B cell (primary cell): ENCODE data around the gene ACTN1. TPM values are rescaled to one million over a fixed set of nuclear protein-coding genes. Genes with fewer than 3 reads are reported as not detected.

Experiments used
- ATAC-seq: fragments of 200-7000 bp; cut with Tn5 transposase; one replicate; pipeline ENCODE4 v1.10.0; 2021; ENCODE audit warnings: low read depth, mild to moderate bottlenecking, moderate number of reproducible peaks, moderate library complexity
- CTCF ChIA-PET: fragments of 350-600 bp; sonication (Branson Sonifier 250); formaldehyde crosslinking; loops from one replicate; lab custom pipeline; 2021; ENCODE audit warnings: antibody characterized with exemption, inconsistent platforms; lab: Charles Lee
- POLR2A ChIA-PET: fragments of 350-600 bp; sonication (Branson Sonifier 250); formaldehyde crosslinking; loops from one replicate; lab custom pipeline; 2021; ENCODE audit warnings: antibody characterized with exemption; lab: Charles Lee
- DNase-seq: peaks from one replicate; pipeline ENCODE4 v3.0.0; 2013
- H2AFZ ChIP-seq: 2 replicates; pipeline ENCODE4 v1.6.1; 2012; ENCODE audit warnings: mild to moderate bottlenecking, low read depth, low read length; ENCODE audit not compliant: insufficient read depth, poor library complexity, severe bottlenecking
- H3K27ac ChIP-seq, 2 donors: 1 replicate in 1 of 2; 2 replicates in 1 of 2; pipeline ENCODE4 v1.5.1; 2012 to 2013; ENCODE audit warnings: low read length in 2 of 2, mild to moderate bottlenecking in 2 of 2, moderate library complexity in 1 of 2
- H3K27me3 ChIP-seq, 4 experiments: fragments of 200-600 bp in 1 of 4; sonication (generic) in 1 of 4; replicated peaks in 1 of 4; 1 replicate in 2 of 4; 2 replicates in 2 of 4; pipeline versions ENCODE4 v1.6.1 to v1.7.0; 2013 to 2016; ENCODE audit warnings: low read length in 3 of 4, mild to moderate bottlenecking in 2 of 4, mixed read lengths in 1 of 4, moderate library complexity in 1 of 4; ENCODE audit not compliant: insufficient read depth in 4 of 4, control insufficient read depth in 3 of 4; ENCODE audit errors: control extremely low read depth in 1 of 4
- H3K36me3 ChIP-seq, 2 experiments: replicated peaks in 1 of 2; 1 replicate in 1 of 2; 2 replicates in 1 of 2; pipeline versions ENCODE4 v1.6.1 to v1.7.1; 2013; ENCODE audit warnings: low read length in 1 of 2; ENCODE audit not compliant: insufficient read depth in 2 of 2, control insufficient read depth in 1 of 2; ENCODE audit errors: control extremely low read depth in 1 of 2, extremely low read depth in 1 of 2
- H3K4me1 ChIP-seq, 2 donors: fragments of 200-600 bp in 1 of 2; sonication (generic) in 1 of 2; 1 replicate in 1 of 2; 2 replicates in 1 of 2; pipeline versions ENCODE4 v1.5.1 to v1.6.1; 2013 to 2017; ENCODE audit warnings: low read length in 2 of 2; ENCODE audit not compliant: control insufficient read depth in 2 of 2, insufficient read depth in 2 of 2
- H3K4me2 ChIP-seq: replicated peaks from 2 replicates; pipeline ENCODE3; 2012; ENCODE audit warnings: mild to moderate bottlenecking, low read depth, low read length; ENCODE audit not compliant: poor library complexity, severe bottlenecking
- H3K4me3 ChIP-seq, 5 experiments: fragments of 200-600 bp in 1 of 5; sonication (generic) in 1 of 5; 1 replicate in 3 of 5; 2 replicates in 2 of 5; pipeline versions ENCODE4 v1.5.1 to v1.7.0; 2011 to 2016; ENCODE audit warnings: low read length in 4 of 5, mild to moderate bottlenecking in 4 of 5, low read depth in 2 of 5, control low read depth in 1 of 5, moderate library complexity in 1 of 5; ENCODE audit not compliant: insufficient read depth in 1 of 5; ENCODE audit errors: control extremely low read depth in 1 of 5, extremely low read depth in 1 of 5
- H3K79me2 ChIP-seq: fragments of 200-600 bp; sonication (generic); one replicate; pipeline ENCODE4 v1.6.0; 2016; ENCODE audit warnings: low read length; ENCODE audit not compliant: control insufficient read depth, insufficient read depth
- H3K9ac ChIP-seq: fragments of 200-600 bp; sonication (generic); 2 replicates; pipeline ENCODE4 v1.6.1; 2017; ENCODE audit warnings: mild to moderate bottlenecking, low read length, moderate library complexity
- H3K9me3 ChIP-seq, 3 donors: one replicate each; pipeline versions ENCODE4 v1.6.1 to v1.7.1; 2013; ENCODE audit warnings: low read length in 2 of 3; ENCODE audit not compliant: control insufficient read depth in 2 of 3, insufficient read depth in 1 of 3; ENCODE audit errors: control extremely low read depth in 1 of 3
- H4K20me1 ChIP-seq: 2 replicates; pipeline ENCODE4 v1.6.0; 2012; ENCODE audit warnings: mild to moderate bottlenecking, low read length; ENCODE audit not compliant: insufficient read depth, control insufficient read depth, poor library complexity, severe bottlenecking
- H3K27ac Mint-ChIP-seq: one replicate; pipeline ENCODE4 v1.8.0; 2021; ENCODE audit warnings: mixed read lengths
- H3K27me3 Mint-ChIP-seq: one replicate; pipeline ENCODE4 v1.8.0; 2021; ENCODE audit warnings: mixed read lengths
- H3K4me1 Mint-ChIP-seq: one replicate; pipeline ENCODE4 v1.8.0; 2021; ENCODE audit warnings: mixed read lengths
- H3K4me3 Mint-ChIP-seq: one replicate; pipeline ENCODE4 v1.8.0; 2021; ENCODE audit warnings: mixed read lengths
- H3K9me3 Mint-ChIP-seq: one replicate; pipeline ENCODE4 v1.8.0; 2022; ENCODE audit warnings: mixed read lengths; ENCODE audit not compliant: insufficient read depth
- EZH2 ChIP-seq: IDR thresholded peaks from 2 replicates; pipeline ENCODE4 v1.6.1; 2012; ENCODE audit warnings: borderline replicate concordance, low read depth, mild to moderate bottlenecking, moderate library complexity, low read length; ENCODE audit not compliant: insufficient read depth, poor library complexity, severe bottlenecking
- WGBS: methylation state at CpG from one replicate; pipeline ENCODE4 v1.1.5; 2013; ENCODE audit warnings: missing lambda C conversion rate; ENCODE audit not compliant: insufficient coverage; 5-methylcytosine and 5-hydroxymethylcytosine counted together
- intact Hi-C: fragments of 100-400 bp; cut with micrococcal nuclease; formaldehyde crosslinking; loops from one replicate; pipeline ENCODE4 v1.10.0; 2022
- polyA plus RNA-seq: library from polyadenylated mRNA; depleted of rRNA; stranded (reverse); fragments of >200 nt; gene quantifications from 2 replicates; pipeline ENCODE4 v1.2.3, GENCODE V29; 2012
- total RNA-seq, 2 donors: library from RNA; stranded (reverse); fragments of 120-200 nt in 1 of 2; gene quantifications; 1 replicate in 1 of 2; 2 replicates in 1 of 2; pipeline versions ENCODE4 v1.2.3 to v1.2.4, GENCODE V29; 2013 to 2022
- TF ChIP-seq, protein P1 (sequence below): fragments of 200-600 bp; IDR thresholded peaks from one replicate; pipeline ENCODE4 v1.8.0; 2022; ENCODE audit warnings: antibody characterized with exemption, mild to moderate bottlenecking

The ACTN1 gene
- total and polyA plus RNA-seq, 2 donors (not counting 1 experiment from before 2014, with no cell fraction given): 0.74 to 0.89 TPM

DNA sequence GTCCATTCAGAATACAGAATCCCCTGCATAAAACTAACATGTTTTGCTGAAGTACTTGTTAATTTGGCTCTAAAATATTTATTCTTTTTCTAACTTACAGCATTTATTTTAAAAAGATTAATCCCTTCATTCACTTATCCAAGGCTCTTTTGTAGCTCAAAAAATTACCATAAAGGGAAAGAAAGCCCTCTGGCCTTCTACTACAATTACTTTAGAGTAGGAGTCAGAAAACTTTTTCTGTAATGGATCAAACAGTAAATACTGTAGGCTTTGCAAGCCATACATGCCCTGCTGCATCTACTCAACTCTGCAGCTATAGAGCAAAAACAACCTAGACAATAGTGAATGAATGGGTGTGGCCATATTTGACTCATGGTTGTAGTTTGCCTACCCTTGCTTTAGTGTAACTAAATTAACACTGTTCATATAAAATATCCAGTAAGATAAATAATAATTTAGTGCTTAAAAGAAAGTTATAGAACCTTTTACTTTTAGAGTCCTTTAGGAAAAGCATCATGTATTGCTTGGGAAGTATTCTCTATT, 112.0 kb downstream of the ACTN1 start:
- Mint-ChIP-seq H3K27me3 (peaks cover 3% of the 10 kb centered on the region), H3K4me3 (no peak overlapping the region)
- POLR2A ChIA-PET: no interaction called here

DNA sequence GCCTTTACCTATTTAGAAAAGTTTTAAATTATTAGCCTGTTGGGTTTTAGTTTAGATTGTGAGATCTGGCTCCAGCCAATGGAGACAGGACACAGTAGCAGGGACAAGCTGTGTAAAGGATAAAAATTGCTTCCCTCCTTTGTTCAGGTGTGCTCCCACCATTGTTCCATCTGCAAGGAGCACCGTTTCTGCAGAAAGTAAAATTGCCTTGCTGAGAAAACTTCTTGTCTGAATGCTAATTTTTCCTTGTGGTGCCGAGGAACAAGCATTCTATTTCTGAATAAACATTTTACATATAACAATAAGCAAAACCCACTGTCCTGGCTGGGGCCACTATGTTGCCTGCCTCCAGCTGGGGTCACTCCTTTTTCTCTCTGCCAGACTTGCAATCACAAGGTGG, 113.6 kb downstream of the ACTN1 start:
- no peaks in the 10 kb centered on the region for H3K36me3 ChIP-seq
- H3K9ac ChIP-seq: no peak overlapping the region
- H3K27me3 Mint-ChIP-seq: peaks cover 3% of the 10 kb centered on the region
- no peak overlapping the region for H3K4me2 ChIP-seq
- H3K4me3 ChIP-seq: no peak overlapping the region
- CTCF ChIA-PET: interaction anchor here (0.6 to 3.6 kb wide), 2 partner anchors 22 to 491 kb away, joined by 4 to 20 read pairs; no protein-coding TSS in a partner anchor
- H4K20me1 ChIP-seq: no peaks in the 10 kb centered on the region
- H3K4me1 Mint-ChIP-seq: no peaks in the 10 kb centered on the region
- no peak overlapping the region for H3K4me3 Mint-ChIP-seq
- H3K4me1 ChIP-seq: no peaks in the 10 kb centered on the region
- H3K79me2 ChIP-seq: no peaks in the 10 kb centered on the region
- no peak overlapping the region for H3K27ac ChIP-seq
- peaks cover 0 to 23% (median 13%) of the 10 kb centered on the region in 3 donors for H3K9me3 ChIP-seq
- ATAC-seq: no peak
- TF ChIP-seq, protein P1, sequence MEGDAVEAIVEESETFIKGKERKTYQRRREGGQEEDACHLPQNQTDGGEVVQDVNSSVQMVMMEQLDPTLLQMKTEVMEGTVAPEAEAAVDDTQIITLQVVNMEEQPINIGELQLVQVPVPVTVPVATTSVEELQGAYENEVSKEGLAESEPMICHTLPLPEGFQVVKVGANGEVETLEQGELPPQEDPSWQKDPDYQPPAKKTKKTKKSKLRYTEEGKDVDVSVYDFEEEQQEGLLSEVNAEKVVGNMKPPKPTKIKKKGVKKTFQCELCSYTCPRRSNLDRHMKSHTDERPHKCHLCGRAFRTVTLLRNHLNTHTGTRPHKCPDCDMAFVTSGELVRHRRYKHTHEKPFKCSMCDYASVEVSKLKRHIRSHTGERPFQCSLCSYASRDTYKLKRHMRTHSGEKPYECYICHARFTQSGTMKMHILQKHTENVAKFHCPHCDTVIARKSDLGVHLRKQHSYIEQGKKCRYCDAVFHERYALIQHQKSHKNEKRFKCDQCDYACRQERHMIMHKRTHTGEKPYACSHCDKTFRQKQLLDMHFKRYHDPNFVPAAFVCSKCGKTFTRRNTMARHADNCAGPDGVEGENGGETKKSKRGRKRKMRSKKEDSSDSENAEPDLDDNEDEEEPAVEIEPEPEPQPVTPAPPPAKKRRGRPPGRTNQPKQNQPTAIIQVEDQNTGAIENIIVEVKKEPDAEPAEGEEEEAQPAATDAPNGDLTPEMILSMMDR: no peak
- no peak for TF ChIP-seq EZH2
- H3K27ac Mint-ChIP-seq: no peak overlapping the region
- peaks cover 2% of the 10 kb centered on the region for H3K9me3 Mint-ChIP-seq
- intact Hi-C loops: loop anchor here (10.0 kb wide), 1 partner anchor 239 kb away; no protein-coding TSS in a partner anchor
- no peak for DNase-seq
- no peak overlapping the region for H2AFZ ChIP-seq
- no CpG with 5 or more reads among the region's 2 CpGs for WGBS
- POLR2A ChIA-PET: no interaction called here
- H3K27me3 ChIP-seq: no peaks in the 10 kb centered on the region

More for the DNA sequence above, 112.0 kb downstream of the ACTN1 start:
- Histone ChIP-seq H3K9ac (no peak overlapping the region), H3K4me2 (no peak overlapping the region), H3K79me2 (no peaks in the 10 kb centered on the region), H4K20me1 (no peaks in the 10 kb centered on the region), H3K9me3 (peaks cover 0 to 23% (median 13%) of the 10 kb centered on the region in 3 donors), H3K4me1 (no peaks in the 10 kb centered on the region), H2AFZ (no peak overlapping the region), H3K4me3 (no peak overlapping the region), H3K36me3 (no peaks in the 10 kb centered on the region), H3K27ac (no peak overlapping the region), H3K27me3 (no peaks in the 10 kb centered on the region)
- CTCF ChIA-PET: interaction anchor here (1.0 to 1.6 kb wide), 2 partner anchors 23 to 262 kb away, joined by 3 to 4 read pairs; no protein-coding TSS in a partner anchor
- no peak for DNase-seq
- TF ChIP-seq EZH2: no peak
- TF ChIP-seq, protein P1: no peak
- Mint-ChIP-seq H3K27ac (no peak overlapping the region), H3K9me3 (peaks cover 2% of the 10 kb centered on the region), H3K4me1 (no peaks in the 10 kb centered on the region)
- no peak for ATAC-seq
- intact Hi-C loops: loop anchor here (10.0 kb wide), 1 partner anchor 238 kb away; no protein-coding TSS in a partner anchor
